ENCODE data around the gene PKP4.
"Not testable (repeated sequence)": the region's sequence is repeated elsewhere in the genome, so short reads cannot be mapped to it uniquely, and the experiment has no call there.

Gene PKP4

DNA sequence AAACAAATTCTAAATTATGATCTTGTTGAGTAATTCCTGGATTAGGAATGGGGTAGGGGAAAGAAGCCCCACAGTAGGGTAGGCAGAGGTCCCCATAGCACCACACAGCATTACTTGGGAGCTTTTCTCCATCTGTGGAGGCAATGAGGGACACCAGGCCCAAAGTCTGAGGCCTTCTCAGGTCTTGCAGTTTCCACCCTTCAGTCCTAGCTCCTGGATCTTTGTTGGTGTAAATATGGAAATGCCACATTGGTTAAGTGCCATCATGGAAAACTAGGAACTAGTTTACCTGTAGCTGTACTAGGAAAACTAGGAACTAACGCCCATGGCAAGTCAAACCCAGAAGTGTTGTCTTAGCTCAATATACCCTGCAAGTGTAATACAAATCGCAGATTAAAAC lies 225.1 kb downstream of the PKP4 start:
- DNase-seq (ENCODE audit: low read depth in 2 of 2) = no peak

DNA sequence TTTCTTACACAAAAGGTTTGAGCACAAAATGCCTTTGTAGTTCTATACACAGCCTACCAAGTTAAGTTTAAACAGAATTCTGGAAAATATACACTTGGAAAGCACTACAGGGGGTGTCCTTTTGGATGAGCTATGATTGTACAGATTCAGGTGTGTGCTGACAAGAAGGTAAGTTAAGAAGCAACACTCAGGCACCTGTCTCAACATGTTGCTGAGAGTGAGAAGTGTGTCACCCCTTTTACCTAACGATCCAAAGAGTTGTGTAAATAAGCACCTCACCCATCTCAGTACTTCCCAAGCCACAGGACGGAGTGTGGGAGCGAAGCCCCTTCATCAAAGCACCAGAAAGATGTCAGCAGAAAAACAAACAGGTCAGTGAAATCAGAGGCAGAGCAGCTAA lies 228.9 kb downstream of the PKP4 start:
- no peak for DNase-seq (ENCODE audit: low read depth in 2 of 2)

DNA sequence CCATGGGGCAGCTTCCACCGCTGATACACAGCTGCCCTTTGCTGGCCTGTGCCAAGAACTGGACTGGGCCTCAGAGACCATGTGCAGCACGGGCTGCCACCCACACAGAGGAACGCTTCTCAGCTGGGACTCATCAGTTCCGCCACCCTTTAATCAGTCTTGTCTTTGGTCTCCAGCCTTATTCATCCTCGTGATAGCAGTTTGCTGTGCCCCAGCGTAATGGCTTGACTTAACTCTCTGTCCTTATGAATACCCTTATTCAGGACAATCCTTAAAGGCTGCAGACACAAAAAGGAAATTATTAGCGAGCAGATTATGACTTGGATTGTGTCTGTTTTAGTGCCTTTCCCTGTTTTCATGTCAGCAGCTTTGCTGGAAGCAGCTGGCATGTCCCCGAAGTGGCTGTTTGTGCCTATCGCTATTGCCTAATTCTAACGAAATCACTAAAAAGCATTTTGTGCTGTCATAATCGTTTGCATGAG lies 229.5 kb downstream of the PKP4 start:
- no peak for DNase-seq (ENCODE audit: low read depth in 2 of 2)

DNA sequence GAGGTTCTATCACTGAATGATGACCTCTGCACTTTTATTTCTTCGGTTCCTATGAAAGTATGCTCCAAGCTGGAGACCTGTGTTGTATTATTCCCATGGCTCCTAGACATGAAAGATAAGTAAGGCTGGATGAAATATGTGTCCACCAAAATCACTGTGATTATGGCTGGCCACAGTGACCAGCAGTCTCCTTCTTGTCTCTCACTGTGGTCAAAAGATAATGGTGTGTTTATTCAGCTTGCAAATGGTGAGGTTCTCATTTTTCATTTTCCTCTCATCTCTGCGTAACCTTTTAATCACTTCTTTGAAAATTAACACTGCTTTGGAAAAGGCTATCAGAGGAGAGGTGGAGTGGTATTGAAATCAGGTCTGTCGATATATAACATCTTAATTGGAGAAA lies 230.6 kb downstream of the PKP4 start:
- no peak for DNase-seq (ENCODE audit: low read depth in 2 of 2)

DNA sequence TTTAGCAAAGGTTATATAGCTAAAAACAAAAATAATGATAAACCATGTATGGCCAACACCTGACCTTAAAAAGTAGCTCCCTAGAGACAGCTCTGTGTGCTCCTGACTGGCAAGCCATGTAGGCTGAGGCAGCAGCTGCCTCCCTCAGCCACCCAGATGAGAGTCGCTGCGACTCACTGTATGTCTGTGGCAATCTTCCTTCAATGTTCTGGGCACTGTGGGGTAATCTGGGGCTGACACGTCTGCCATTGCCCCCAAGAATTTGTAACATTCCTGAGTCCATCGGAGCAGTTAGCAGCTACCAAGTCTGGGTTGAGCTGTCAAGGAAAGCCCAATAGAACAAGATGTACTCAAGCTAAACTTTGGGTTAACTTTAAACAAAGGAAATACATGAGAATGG lies 232.0 kb downstream of the PKP4 start:
- no peak for DNase-seq (ENCODE audit: low read depth in 2 of 2)

DNA sequence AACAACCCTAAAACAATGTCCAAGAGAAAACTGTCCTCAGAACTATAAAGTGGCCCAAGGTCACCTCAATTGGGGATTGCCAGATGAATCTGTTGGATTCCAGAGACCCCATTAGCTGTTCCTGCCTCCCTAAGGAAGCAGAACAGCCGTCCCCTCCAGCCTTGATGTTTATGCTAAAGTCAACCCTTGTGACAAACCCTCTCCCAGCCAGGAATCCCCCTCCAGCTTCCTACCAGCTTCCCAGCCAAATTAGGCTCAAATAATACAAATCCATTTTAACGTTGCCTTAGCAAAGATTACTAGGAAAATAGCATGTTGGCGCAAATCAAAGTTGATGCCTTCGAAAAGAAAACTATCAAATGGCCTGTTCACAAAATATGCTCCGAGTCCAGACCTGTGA lies 232.6 kb downstream of the PKP4 start:
- DNase-seq (ENCODE audit: low read depth in 2 of 2) = no peak

DNA sequence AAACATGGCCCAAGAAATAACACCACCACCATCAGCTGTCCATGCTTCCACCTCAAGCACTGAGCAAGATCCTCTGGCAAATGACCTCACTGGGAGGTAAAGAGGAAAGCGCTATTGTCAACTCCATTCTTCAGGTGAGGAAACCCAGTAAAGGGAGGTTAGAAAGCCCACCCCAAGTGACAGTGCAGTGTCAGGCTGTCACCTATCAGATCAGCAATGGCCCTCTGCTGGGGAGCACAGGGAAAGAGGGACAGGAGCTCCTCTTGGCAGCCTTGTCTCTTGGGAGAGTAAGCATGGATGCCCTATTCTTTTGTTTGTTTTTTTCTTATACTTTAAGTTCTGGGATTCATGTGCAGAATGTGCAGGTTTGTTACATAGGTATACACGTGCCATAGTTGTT lies 234.1 kb downstream of the PKP4 start:
- no peak for DNase-seq (ENCODE audit: low read depth in 2 of 2)

DNA sequence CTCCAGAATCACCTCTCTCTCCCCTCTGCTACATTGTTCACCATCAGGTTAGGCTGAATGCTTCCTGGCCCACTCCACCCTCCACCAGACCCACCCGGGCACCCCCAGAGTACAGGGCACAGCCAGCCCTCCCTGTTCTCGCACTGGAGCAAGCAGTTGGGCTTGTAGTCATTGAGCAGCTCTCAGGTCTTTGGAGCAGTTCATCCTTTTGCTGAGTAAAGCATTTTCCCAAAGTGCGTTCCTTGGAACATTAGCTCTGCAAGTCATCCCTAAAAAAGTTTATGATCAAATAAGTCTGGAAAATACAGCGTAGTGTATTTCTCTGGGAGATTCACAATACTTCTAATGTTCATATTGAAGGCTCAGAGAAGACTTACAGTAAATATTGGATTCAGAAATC lies 234.9 kb downstream of the PKP4 start:
- DNase-seq (ENCODE audit: low read depth in 2 of 2) = no peak

DNA sequence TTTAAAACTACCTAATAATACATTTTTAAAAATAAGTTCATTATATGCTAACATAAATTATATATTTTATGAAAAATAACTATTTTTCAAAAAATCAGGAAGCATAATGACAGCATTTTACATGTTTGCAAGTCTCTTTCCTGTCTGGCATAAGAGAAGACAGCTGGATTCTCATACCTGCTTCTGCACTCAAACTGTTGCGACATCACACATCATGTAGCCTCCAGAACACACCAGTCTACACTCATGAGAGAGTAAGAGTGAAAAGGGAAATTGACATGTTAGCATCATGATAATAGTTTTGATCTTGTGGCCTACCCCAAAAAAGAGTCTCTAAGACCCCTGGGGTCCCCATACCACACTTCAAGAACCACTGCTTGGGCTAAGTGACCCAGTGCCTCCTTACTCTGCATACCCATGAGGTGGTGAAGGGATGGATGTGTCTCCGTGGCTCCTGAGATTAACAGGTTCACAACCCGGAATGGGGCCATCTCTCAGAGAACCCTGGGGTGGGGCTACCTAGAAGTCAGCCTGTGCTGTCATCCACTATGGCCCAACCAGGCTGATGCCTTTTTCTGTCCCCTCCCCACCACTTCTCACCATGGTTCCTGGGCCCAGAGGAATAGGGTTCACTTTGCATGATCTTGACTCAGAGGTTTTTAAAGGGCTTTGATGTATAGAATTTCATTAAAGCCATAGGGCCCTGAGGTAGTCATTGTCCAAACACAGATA lies 235.8 kb downstream of the PKP4 start:
- DNase-seq (ENCODE audit: low read depth in 2 of 2) = no peak

DNA sequence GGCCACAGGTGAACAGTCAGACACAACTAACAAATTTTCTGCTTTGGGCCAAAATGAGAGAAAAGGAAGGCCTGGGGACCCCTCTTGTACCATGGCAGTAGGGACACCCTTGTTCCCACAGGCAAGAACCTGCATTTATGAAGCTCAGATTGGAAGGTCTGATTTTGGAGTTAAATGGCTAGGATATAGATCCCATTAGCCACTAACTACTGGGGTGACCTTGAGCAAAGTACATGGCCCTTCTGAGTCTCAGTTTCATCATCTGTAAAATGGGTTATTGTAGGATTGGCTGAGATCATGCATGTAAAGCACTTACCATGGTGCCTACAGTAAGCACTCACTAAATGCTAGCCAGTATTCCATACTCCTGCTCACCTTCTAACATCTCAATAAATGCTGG lies 236.7 kb downstream of the PKP4 start:
- no peak for DNase-seq (ENCODE audit: low read depth in 2 of 2)

DNA sequence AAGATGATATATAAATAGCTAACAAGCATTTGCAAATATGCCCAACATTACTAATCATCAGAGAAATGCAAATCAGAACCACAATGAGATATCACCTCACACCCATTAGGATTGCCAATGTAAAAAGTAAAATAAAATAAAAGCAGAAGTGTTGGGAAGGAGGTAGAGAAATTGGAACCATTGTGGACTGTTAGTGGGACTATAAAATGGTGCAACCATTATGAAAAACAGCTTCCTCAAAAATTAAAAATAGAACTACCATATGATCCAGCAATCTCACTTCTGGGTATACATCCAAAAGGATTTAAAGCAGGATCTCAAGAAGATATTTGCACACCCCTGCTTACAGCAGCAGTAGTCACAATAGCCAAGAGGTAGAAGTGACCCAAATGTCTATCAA lies 238.6 kb downstream of the PKP4 start:
- DNase-seq (ENCODE audit: low read depth in 2 of 2) = no peak

DNA sequence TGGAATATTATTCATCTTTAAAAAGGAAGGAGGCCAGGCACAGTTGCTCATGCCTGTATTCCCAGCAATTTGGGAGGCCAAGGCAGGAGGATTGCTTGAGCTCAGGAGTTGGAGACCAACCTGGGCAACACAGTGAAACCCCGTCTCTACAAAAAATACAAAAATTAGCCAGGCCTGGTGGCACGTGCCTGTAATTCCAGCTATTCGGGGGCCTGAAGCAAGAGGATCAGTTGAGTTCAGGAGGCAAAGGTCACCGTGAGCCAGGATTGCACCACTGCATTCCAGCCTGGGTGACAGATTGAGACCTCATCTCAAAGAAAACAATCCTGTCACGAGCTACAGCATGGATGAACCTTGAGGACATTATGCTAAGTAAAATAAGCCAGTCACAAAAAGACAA lies 239.0 kb downstream of the PKP4 start:
- DNase-seq (ENCODE audit: low read depth in 2 of 2) = not testable (repeated sequence)

DNA sequence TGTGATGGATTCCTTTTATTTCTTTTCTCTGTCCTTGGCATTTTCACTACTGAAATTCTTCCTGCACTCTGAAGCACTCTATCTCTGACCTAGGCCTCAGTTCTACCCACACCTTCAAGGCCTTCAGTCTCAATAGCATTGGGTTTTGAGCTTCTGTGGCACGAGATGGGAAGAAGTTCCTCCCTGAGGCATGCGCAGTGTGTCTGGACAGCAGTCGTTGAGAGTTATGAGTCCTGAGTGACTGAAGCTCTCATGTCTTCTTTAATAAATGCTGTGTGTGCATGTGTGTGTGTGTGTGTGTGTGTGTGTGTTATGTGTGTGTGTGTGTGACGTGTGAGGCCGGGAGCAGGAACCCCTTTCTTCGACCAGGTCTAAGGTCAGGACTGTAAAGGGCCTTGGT lies 242.6 kb downstream of the PKP4 start:
- DNase-seq (ENCODE audit: low read depth in 2 of 2) = no peak

DNA sequence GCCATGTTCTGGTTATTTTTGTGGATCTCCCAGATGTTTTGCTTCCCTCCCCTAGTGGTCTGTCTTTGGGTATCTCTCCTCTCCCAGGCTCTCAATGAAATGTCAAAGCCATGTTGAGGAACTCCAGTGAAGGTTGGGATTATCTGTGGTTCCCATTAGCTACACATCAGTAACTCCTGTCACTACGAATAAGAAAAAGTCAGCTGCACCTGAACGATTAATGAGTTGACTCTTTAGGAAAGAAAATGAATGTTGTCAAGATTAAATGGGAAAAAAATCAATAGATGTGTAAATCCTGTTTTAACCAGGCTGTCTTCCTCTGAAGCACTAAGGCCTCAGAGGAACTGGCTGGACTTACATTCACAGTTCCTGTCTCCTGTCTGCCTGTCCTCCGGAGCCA lies 244.3 kb downstream of the PKP4 start:
- no peak for DNase-seq (ENCODE audit: low read depth in 2 of 2)

DNA sequence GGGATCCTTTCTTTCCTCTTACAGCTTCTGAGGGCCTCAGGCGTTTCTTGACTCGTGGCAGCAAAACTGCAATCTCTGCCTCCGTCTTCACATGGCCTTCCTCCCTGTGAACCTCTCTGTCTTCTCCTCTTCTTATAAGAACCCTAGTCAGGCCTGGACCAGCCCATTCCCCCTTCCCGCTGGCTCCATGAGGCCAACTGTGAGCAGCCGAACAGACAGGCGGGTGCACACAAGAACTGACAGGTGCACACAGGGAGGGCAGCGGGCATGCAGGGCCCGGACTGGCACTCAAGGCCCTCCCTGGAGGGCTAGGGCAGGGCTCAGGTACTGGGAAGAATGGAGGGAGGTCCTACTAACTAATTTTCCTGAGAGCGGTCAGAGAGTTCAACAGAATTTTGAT lies 246.0 kb downstream of the PKP4 start:
- no peak for DNase-seq (ENCODE audit: low read depth in 2 of 2)

DNA sequence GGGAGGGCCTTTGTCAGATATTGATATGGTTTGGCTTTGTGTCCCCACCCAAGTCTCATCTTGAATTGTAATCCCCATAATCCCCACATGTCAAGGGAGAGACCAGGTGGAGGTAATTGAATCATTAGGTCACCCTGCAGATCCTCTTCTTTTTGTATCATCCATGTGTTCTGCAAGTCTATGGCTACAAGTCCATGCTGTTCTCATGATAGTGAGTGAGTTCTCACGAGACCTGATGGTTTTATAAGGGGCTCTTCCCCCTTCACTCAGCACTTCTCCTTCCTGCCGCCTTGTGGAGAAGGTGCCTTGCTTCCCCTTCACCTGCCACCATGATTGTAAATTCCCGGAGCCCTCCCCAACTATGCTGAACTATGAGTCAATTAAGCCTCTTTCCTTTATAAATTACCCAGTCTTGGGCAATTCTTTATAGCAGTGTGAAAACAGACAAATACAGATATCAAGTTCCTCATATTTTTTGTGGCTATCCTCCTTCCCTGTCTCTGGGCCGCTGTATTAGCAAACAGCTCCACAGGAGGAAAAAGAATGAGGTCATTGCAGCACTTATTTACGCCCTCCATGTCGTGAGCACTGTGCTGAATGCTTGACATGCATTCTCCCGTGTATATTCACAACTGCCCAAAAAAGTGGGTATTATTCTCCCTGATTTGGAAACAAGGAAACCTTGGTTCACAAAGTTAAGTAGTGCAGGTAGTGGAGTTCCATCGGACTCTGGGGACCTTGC lies 248.1 kb downstream of the PKP4 start:
- DNase-seq (ENCODE audit: low read depth in 2 of 2) = not testable (repeated sequence)

DNA sequence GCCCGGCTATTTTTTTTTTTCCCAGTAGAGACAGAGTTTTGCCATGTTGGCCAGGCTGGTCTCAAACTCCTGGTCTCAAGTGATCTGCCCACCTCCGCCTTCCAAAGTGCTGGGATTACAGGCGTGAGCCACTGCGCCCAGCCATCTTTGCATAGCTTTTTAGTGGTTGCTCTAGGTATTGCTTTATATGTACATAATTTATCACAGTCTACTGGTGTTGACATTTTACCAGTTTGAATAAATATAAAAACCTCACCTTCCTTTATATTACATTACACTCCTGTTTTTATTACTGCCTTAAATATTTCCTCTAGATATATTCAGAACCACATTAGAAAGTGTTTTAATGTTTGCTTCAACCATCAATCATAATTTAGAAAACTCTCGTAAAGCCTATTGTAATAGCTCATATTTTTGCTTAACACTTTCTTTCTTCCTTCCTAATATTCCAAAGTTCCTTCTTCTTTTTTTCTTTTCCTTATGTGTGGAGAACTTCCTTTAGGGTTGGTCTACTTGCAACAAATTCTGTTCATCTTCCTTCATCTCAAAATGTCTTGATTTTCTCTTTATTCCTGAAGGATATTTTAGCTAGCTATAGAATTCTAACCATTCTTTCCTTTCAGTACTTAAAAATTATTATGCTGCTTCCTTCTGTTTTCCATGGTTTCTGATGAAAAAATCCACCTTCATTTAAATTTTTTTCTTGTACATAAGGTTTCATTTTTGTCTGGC lies 256.2 kb downstream of the PKP4 start:
- DNase-seq (ENCODE audit: low read depth in 2 of 2) = no peak

DNA sequence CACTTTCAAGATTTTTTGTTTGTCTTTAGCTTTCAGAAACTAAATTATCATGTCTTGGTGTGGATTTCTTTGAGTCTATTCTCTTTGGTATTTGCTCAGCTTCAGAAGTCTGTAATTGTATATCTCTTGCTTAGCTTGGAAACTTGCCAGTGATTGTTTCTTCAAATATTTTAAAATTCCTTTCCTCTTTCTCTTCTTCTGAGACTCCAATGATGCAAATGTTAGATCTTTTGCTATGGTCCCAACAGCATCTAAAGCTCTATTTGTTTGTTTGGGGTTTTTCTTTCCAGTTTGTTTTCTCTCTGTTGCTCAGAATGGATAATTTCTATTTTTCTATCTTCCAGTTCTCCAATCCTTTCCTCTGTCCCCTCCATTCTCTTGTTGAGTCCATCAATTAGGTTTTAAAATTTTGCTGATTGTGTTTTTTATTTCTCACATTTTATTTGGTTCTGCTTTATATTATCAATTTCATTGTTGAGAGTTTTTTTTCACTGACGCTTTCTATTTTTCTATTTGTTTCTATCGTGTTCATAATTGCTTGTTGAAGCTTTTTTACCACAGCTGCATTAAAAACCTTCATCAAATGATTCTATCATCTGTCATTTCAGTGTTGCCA lies 256.9 kb downstream of the PKP4 start:
- no peak for DNase-seq (ENCODE audit: low read depth in 2 of 2)

DNA sequence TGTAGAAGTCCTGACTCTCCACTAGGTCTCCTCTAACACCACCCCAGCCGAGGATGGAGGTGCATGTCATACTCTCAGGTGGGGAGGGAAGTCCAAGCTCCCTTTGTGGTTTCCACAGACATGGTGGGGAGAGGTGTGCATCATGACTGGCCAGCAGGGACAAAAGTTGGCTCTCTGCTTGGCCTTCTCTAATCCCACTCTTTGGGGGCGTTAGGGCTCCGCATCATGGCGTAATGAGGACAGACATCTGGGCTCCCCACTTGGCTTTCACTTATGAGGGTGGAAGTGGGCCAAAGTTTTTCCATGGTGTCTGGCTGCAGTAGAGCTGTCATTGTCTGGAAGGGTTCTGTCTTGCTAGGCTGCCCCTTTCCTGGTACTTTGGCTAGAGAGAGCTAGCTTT lies 257.7 kb downstream of the PKP4 start:
- no peak for DNase-seq (ENCODE audit: low read depth in 2 of 2)

DNA sequence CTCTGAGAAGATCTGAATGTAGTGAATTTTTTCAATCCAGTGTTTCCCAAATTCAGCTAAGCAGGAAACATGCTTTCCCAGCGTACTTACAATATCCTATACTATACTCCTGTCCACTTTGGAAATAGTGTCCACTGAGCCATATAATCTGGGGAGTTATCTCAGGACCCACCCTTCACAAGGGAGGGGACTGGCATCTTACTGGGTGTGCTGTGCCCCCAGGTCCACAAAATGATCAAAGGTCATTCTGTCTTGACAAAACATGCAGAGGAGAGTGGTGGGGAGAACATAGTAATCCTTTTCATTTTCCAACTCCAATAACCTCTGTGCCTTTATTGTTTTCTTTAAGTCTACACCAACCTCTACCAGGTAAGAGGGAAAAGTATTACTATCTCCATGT lies 258.6 kb downstream of the PKP4 start:
- no peak for DNase-seq (ENCODE audit: low read depth in 2 of 2)

DNA sequence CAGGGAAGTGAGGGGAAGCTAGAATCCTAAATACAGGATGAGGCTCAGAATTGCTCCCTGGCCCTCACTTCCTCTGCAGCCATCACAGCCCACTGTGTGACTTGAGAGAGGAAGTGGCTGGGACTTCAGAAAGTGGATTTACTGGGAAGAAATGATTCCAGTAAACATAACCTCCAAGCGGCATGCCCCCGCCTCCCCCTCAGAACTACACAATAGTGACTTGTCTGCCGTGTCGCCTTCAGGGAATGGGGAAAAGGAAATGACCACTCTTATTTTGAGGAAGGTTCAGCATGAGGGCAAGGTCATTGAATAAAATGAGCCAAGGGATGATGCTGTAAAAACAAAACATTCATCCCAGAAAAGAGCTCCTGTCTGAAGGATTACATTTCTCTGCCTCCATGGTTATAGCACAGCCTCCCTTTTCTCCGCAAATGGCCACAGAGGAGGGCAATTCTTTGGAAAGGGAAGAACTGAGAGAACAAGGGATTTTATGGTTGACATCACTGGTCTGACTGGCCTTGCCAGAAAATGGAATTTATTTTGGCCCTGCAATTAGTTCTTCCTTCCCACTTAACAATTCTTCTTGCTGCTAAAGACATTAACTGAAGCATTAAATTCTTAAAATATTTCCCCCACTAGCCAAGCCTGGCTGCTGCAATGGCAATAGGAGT lies 259.5 kb downstream of the PKP4 start:
- DNase-seq (ENCODE audit: low read depth in 2 of 2) = no peak

DNA sequence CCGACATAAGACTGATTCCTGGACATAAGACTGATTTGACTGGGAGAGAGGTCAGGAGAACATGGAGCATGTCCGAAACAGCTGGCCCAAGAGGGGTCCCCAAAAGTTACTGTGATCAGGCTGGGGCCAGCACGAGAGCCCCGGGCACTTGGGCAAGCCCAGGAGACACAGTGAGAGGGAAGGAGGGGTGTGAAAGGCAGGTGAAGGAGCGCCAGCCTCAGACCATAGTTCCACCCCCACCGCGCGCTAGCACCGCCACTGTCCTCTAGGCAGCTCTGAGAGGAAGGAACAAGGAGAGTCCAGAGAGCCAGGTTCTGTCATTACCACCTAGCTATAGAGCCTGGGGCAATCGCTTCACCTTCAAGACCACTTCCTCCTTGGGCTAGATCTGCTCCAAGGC lies 260.2 kb downstream of the PKP4 start:
- no peak for DNase-seq (ENCODE audit: low read depth in 2 of 2)
